HepG2 (cell line): ENCODE data around the gene MIA. TPM values are rescaled to one million over a fixed set of nuclear protein-coding genes. Genes with fewer than 3 reads are reported as not detected.
A peak's percentile ranks its signal among the peaks of the same experiment; 100 is the strongest.

Experiments used
- ATAC-seq: fragments of 200-7000 bp; cut with Tn5 transposase; 3 replicates; pipeline ENCODE4 v1.9.1; 2020; ENCODE audit warnings: mild to moderate bottlenecking, moderate library complexity
- BruUV-seq: library from RNA; stranded (reverse); fragments of 400-500 nt; replicated peaks from 2 replicates; lab custom pipeline; 2021; lab: Mats Ljungman, UMichigan
- CTCF ChIA-PET: fragments of 300-600 bp; formaldehyde crosslinking; extraction: SDS; loops from one replicate; lab custom pipeline; 2021; ENCODE audit warnings: low total read pairs, inconsistent platforms, low intra/inter-chr PET ratio; lab: Yijun Ruan, JAX
- POLR2A ChIA-PET: fragments of 350-600 bp; sonication (Branson Sonifier 250); formaldehyde crosslinking; loops from one replicate; lab custom pipeline; 2020; ENCODE audit warnings: antibody characterized with exemption, inconsistent platforms; lab: Yijun Ruan, JAX
- DNase-seq: peaks from one replicate; pipeline ENCODE4 v3.0.0-alpha.2; 2015; ENCODE audit warnings: low spot score
- FAIRE-seq: peaks from 3 replicates; lab custom pipeline; 2011; peaks lifted over from hg19 to GRCh38; lab: Jason Lieb, UNC
- H2AFZ ChIP-seq: one replicate; pipeline ENCODE4 v1.6.1; 2011; ENCODE audit warnings: low read length, inconsistent platforms
- H3K27ac ChIP-seq: fragments of 300-600 bp; 3 replicates; pipeline ENCODE4 v1.8.0; 2011; ENCODE audit warnings: mixed run types, mild to moderate bottlenecking, mixed read lengths, low read length, inconsistent platforms; ENCODE audit not compliant: insufficient read depth; ENCODE audit errors: extremely low read length
- H3K27me3 ChIP-seq, 2 experiments: fragments of 200-600 bp in 1 of 2; 2 replicates in 1 of 2; 3 replicates in 1 of 2; pipeline versions ENCODE4 v1.6.0 to v1.8.0; 2011; ENCODE audit warnings: low read length in 2 of 2, mild to moderate bottlenecking in 2 of 2, moderate library complexity in 2 of 2, inconsistent platforms in 1 of 2; ENCODE audit not compliant: insufficient read depth in 2 of 2, control insufficient read depth in 1 of 2
- H3K36me3 ChIP-seq, 2 experiments: fragments of 200-600 bp in 1 of 2; replicated peaks in 1 of 2; 2 replicates in 1 of 2; 3 replicates in 1 of 2; pipeline versions ENCODE4 v1.5.1 to v1.8.0; 2011; ENCODE audit warnings: low read length in 2 of 2, inconsistent platforms in 1 of 2; ENCODE audit not compliant: insufficient read depth in 2 of 2, control insufficient read depth in 1 of 2
- H3K4me1 ChIP-seq: 2 replicates; pipeline ENCODE4 v1.5.1; 2012; ENCODE audit warnings: low read length, inconsistent platforms; ENCODE audit not compliant: insufficient read depth
- H3K4me2 ChIP-seq: 2 replicates; pipeline ENCODE4 v1.6.0; 2011; ENCODE audit warnings: low read depth, low read length, inconsistent platforms
- H3K4me3 ChIP-seq, 3 experiments: fragments of 200-600 bp in 1 of 3; sonication (generic), shearing (Covaris generic) in 1 of 3; replicated peaks in 1 of 3; 2 replicates each; pipeline ENCODE4 v1.5.1; 2011 to 2016; ENCODE audit warnings: low read length in 3 of 3, inconsistent platforms in 2 of 3, low read depth in 2 of 3, mild to moderate bottlenecking in 2 of 3, control low read depth in 1 of 3, mixed read lengths in 1 of 3; ENCODE audit not compliant: insufficient read depth in 1 of 3
- H3K79me2 ChIP-seq: one replicate; pipeline ENCODE4 v1.6.1; 2011; ENCODE audit warnings: low read length, inconsistent platforms; ENCODE audit not compliant: insufficient read depth
- H3K9ac ChIP-seq: 2 replicates; pipeline ENCODE4 v1.6.0; 2011; ENCODE audit warnings: mild to moderate bottlenecking, low read depth, low read length, inconsistent platforms; ENCODE audit not compliant: insufficient read depth
- H3K9me3 ChIP-seq: 2 replicates; pipeline ENCODE4 v1.5.1; 2012; ENCODE audit warnings: mild to moderate bottlenecking, low read length
- H4K20me1 ChIP-seq: 2 replicates; pipeline ENCODE4 v1.6.0; 2011; ENCODE audit warnings: inconsistent platforms, mild to moderate bottlenecking, low read length, moderate library complexity; ENCODE audit not compliant: insufficient read depth
- CEBPB ChIP-seq: IDR thresholded peaks from 2 replicates; pipeline ENCODE4 v1.6.1; 2011; ENCODE audit warnings: low read depth, low read length, improper control_type of control experiment, borderline replicate concordance
- ONECUT2 ChIP-seq: sonication (generic); formaldehyde crosslinking; IDR thresholded peaks from 2 replicates; pipeline ENCODE4 v1.4.0; 2020; ENCODE audit warnings: missing genetic modification reagents
- RFX1 ChIP-seq: fragments of 450-650 bp; IDR thresholded peaks from 2 replicates; pipeline ENCODE4 v1.6.1; 2017
- TARDBP ChIP-seq: sonication (generic); formaldehyde crosslinking; IDR thresholded peaks from 2 replicates; pipeline ENCODE4 v1.8.0; 2022; ENCODE audit warnings: mild to moderate bottlenecking, missing genetic modification reagents
- ZNF12 ChIP-seq: sonication (generic); formaldehyde crosslinking; IDR thresholded peaks from 2 replicates; pipeline ENCODE4 v1.5.0; 2020; ENCODE audit warnings: missing genetic modification reagents
- ZNF3 ChIP-seq: IDR thresholded peaks from 2 replicates; pipeline ENCODE4 v1.7.0; 2017; ENCODE audit warnings: inconsistent platforms
- ZNF546 ChIP-seq: sonication (generic); formaldehyde crosslinking; conservative IDR thresholded peaks from 2 replicates; pipeline ENCODE4 v1.8.1; 2023; ENCODE audit warnings: mild to moderate bottlenecking, missing genetic modification reagents
- ZNF775 ChIP-seq: sonication (generic); formaldehyde crosslinking; IDR thresholded peaks from 2 replicates; pipeline ENCODE4 v1.4.0; 2020; ENCODE audit warnings: missing genetic modification reagents, mild to moderate bottlenecking, moderate library complexity, borderline replicate concordance
- WGBS: methylation state at CpG from one replicate; pipeline ENCODE4 v1.1.6; 2017; ENCODE audit warnings: low lambda C conversion rate; 5-methylcytosine and 5-hydroxymethylcytosine counted together
- in situ Hi-C: cut with HindIII; loops from 2 replicates; pipeline ENCODE4 v1.10.0; 2017; ENCODE audit warnings: low pct_unique_long_range_greater_than_20kb; ENCODE audit not compliant: extremely low pct_ligation_motif_present
- intact Hi-C: fragments of 100-400 bp; cut with micrococcal nuclease; formaldehyde crosslinking; loops from one replicate; pipeline ENCODE4 v1.10.0; 2022; ENCODE audit not compliant: unreplicated experiment
- polyA plus RNA-seq, 8 experiments: library from polyadenylated mRNA; depleted of rRNA in 3 of 8; stranded (reverse) in 7 of 8; unstranded in 1 of 8; fragments of >200 nt; fragmentation: Illumina TruSeq in 4 of 8; extraction: Trizol in 4 of 8; gene quantifications; 2 replicates each; pipeline versions ENCODE4 v1.2.1 to v1.2.3, GENCODE V29; 2011 to 2016; ENCODE audit warnings: low read depth in 4 of 8, missing spikeins in 1 of 8, mixed read lengths in 1 of 8; ENCODE audit not compliant: insufficient read depth in 1 of 8
- total RNA-seq, 5 experiments: library from RNA; depleted of rRNA; stranded (reverse); fragments of >200 nt; fragmentation: Illumina TruSeq; extraction: Trizol; gene quantifications; 2 replicates each; pipeline ENCODE4 v1.2.3, GENCODE V29; 2016; ENCODE audit warnings: low read depth in 1 of 5
- TF ChIP-seq, protein P1 (sequence below): sonication (generic); formaldehyde crosslinking; IDR thresholded peaks from 2 replicates; pipeline ENCODE4 v1.4.0; 2020; ENCODE audit warnings: missing genetic modification reagents, borderline replicate concordance
- TF ChIP-seq, protein P2 (sequence below): sonication (generic); formaldehyde crosslinking; IDR thresholded peaks from 2 replicates; pipeline ENCODE4 v1.4.0; 2020; ENCODE audit warnings: low read depth, mild to moderate bottlenecking, missing genetic modification reagents
- TF ChIP-seq, protein P3 (sequence below), 2 experiments: fragments of 450-650 bp in 1 of 2; sonication (generic) in 1 of 2; formaldehyde crosslinking in 1 of 2; IDR thresholded peaks; 2 replicates each; pipeline versions ENCODE4 v1.6.1 to v1.8.0; 2016 to 2022; ENCODE audit warnings: antibody characterized with exemption in 1 of 2, mild to moderate bottlenecking in 1 of 2, missing genetic modification reagents in 1 of 2

MIA gene
- total and polyA plus RNA-seq, 2 of the 13 experiments (the other 11 are each of a cell fraction or from before 2014, with no cell fraction given) = 0.61 TPM; not detected in 1

DNA sequence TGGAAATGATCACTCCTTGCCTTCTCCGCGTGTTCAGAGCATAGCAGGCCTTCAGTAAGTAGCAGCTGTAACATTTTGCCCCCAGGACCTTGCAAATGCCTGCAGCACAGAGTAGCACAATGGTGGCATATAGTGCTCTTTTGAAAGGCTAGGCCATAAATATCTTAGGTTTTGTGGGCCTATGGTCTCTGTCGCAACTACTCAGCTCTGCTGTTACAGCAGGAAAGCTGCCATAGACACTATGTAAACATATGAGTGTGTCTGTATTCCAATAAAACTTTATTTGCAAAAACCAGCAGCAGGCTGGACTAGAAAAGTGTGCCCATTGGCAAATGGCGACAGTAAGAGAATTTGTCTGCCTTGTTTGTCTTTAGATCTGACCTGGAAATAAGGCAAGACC, 49.0 kb upstream of the MIA start:
- 96% methylated on average over 3 of the region's 4 CpGs for WGBS

More for the DNA sequence above, 49.0 kb upstream of the MIA start:
- H3K27me3 ChIP-seq = no peaks in the 10 kb centered on the region
- H3K27ac ChIP-seq = no peak overlapping the region
- DNase-seq = no peak
- H3K9ac ChIP-seq = no peak overlapping the region
- TF ChIP-seq ONECUT2 (CRISPR knock-in tag) (no peak), CEBPB (peak; percentile 51; the same call in 1 of the 2 replicates), RFX1 (no peak), TARDBP (CRISPR knock-in tag) (no peak), ZNF3 (CRISPR knock-in tag) (no peak), ZNF546 (no peak), ZNF12 (peak; percentile 62; the same call in 1 of the 2 replicates), ZNF775 (CRISPR knock-in tag) (no peak)
- TF ChIP-seq, protein P1, sequence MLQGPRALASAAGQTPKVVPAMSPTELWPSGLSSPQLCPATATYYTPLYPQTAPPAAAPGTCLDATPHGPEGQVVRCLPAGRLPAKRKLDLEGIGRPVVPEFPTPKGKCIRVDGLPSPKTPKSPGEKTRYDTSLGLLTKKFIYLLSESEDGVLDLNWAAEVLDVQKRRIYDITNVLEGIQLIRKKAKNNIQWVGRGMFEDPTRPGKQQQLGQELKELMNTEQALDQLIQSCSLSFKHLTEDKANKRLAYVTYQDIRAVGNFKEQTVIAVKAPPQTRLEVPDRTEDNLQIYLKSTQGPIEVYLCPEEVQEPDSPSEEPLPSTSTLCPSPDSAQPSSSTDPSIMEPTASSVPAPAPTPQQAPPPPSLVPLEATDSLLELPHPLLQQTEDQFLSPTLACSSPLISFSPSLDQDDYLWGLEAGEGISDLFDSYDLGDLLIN = no peak
- TF ChIP-seq, protein P2, sequence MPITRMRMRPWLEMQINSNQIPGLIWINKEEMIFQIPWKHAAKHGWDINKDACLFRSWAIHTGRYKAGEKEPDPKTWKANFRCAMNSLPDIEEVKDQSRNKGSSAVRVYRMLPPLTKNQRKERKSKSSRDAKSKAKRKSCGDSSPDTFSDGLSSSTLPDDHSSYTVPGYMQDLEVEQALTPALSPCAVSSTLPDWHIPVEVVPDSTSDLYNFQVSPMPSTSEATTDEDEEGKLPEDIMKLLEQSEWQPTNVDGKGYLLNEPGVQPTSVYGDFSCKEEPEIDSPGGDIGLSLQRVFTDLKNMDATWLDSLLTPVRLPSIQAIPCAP (CRISPR knock-in tag) = no peak
- TF ChIP-seq, protein P3, sequence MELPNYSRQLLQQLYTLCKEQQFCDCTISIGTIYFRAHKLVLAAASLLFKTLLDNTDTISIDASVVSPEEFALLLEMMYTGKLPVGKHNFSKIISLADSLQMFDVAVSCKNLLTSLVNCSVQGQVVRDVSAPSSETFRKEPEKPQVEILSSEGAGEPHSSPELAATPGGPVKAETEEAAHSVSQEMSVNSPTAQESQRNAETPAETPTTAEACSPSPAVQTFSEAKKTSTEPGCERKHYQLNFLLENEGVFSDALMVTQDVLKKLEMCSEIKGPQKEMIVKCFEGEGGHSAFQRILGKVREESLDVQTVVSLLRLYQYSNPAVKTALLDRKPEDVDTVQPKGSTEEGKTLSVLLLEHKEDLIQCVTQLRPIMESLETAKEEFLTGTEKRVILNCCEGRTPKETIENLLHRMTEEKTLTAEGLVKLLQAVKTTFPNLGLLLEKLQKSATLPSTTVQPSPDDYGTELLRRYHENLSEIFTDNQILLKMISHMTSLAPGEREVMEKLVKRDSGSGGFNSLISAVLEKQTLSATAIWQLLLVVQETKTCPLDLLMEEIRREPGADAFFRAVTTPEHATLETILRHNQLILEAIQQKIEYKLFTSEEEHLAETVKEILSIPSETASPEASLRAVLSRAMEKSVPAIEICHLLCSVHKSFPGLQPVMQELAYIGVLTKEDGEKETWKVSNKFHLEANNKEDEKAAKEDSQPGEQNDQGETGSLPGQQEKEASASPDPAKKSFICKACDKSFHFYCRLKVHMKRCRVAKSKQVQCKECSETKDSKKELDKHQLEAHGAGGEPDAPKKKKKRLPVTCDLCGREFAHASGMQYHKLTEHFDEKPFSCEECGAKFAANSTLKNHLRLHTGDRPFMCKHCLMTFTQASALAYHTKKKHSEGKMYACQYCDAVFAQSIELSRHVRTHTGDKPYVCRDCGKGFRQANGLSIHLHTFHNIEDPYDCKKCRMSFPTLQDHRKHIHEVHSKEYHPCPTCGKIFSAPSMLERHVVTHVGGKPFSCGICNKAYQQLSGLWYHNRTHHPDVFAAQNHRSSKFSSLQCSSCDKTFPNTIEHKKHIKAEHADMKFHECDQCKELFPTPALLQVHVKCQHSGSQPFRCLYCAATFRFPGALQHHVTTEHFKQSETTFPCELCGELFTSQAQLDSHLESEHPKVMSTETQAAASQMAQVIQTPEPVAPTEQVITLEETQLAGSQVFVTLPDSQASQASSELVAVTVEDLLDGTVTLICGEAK (IDR thresholded peaks at IDR 0.05) = peak; percentile 80
- TF ChIP-seq, protein P3 (CRISPR knock-in tag; IDR thresholded peaks at IDR 0.05) = peak; percentile 97
- no peak for ATAC-seq
- in situ Hi-C loops = no loop called here
- H2AFZ ChIP-seq = no peak overlapping the region
- intact Hi-C loops = no loop called here
- ChIA-PET CTCF (no interaction called here), POLR2A (interaction anchor here (1.4 kb wide), 1 partner anchor 9 kb away, joined by 5 read pairs; the partner anchor contains the start of genes COQ8B and ITPKC)
- H3K4me3 ChIP-seq = no peak overlapping the region
- H4K20me1 ChIP-seq = no peaks in the 10 kb centered on the region
- peaks cover 13% of the 10 kb centered on the region for H3K4me1 ChIP-seq
- H3K4me2 ChIP-seq = no peak overlapping the region
- peaks cover 17% of the 10 kb centered on the region for H3K79me2 ChIP-seq
- peaks cover 17 to 65% of the 10 kb centered on the region in 2 experiments; a peak in 4 of 5 replicates for H3K36me3 ChIP-seq
- no TSS peak for BruUV-seq
- H3K9me3 ChIP-seq = no peaks in the 10 kb centered on the region
- FAIRE-seq = no peak
